OCI-M2 (cell line): Measurements from ENCODE around the gene TNFSF4.

Experiments used
- DNase-seq: peaks from one replicate; lab custom pipeline; 2025; ENCODE audit not compliant: unreplicated experiment; lab: John Stamatoyannopoulos, UW

The TNFSF4 gene

DNA sequence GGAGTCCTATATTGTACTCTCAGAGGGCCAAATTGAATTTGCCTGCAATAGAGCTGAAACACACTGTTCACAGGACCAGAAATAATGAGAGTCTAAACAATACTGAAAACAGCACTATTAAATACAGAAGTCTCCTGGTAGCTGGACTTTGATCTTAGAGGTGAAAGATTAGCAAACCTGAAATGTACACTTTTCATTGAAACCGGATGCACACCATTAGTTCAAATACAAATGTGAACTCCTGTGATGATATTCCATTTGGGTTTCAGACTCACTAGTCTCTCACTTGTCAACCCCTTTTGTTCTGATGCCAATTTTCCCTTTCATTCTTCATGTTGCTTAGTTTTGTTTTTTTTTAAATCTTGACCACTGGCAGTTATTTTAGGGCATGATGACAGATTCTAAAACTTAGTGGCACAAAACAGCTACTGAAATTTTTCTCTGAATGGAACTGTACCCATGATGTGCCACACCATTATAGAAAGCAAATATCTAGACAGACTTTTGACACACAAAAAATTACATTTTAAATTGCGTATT, 5.9 kb upstream of the TNFSF4 start:
- DNase-seq = no peak

DNA sequence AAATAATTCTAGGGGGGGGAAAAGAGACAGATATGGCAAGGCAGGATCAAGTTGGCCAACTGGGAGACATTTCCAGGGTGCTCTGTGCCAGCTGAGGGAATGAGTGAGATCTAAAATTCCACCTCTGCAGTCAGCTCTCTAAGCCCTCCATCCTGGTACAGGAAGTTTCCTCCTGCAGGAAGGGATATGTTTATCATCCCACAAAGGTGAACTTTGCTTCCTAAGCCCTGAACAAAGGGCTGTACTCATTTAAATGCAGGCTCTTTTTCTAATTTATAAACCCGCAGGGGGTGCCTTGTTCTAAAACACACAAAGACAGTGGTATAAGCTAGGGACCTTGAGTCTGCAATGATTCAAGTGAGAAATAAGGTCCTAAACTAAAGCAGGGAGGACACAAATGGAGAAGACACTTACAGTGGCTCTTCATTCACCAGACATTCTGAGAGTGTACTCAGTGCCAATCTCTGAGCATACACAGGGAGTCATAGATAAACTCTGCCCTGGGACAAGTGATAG, 3.6 kb upstream of the TNFSF4 start:
- DNase-seq = no peak

DNA sequence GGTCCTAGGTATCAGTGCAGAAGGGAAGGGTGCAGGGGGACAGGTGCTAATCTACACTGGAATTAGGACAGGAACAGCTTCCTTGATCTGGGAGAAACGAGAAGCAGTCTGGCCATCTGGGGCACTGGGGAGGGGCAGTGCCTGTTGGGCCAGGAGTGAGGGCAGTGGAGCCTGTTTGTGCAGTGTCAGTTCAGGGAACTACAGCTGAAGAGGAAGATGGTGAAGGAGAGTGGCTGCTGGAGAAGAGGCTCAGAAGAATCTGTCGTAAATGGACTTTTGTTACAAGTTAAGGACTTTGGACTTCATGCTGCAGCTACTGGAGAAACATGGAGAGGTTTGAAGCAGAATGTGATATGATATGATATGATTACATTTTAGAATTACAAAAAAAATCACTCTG, 3.2 kb upstream of the TNFSF4 start:
- DNase-seq = no peak

DNA sequence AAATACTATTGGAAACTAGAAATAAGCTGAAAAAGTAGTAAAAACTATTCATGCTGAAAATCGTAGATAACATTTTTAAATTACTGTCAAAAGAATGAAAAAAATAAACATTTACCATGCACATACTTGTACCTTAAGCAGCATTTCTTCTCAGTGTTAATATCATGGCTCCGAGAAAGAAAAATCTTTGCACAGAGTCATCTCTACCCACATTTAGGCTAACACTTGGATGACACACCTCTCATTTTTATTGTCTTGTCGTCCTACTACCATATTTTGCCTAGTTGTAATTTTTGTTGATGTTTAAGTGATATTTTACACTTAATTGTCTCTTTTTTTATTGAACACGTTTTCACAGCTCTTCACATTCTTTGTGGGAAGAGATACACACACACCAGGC, 1.7 kb upstream of the TNFSF4 start:
- no peak for DNase-seq

DNA sequence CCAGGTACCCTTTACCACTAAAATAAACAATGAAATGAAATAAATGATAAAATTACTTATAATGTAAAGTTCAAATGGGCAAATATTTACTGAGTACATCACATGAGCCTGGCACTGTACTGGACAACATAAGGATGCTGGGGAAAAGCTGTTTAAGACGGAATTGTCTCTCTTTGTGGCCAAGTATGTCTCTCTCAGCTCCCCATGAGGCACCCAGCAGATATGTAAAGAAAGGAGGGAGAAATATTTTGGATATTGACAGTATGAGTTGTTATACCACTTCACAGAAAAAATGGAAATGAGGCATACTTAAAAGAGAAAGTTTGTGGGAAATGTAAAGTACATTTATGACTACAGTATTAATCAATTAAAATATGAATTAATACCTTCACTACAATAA, 1.0 kb upstream of the TNFSF4 start:
- DNase-seq = no peak

DNA sequence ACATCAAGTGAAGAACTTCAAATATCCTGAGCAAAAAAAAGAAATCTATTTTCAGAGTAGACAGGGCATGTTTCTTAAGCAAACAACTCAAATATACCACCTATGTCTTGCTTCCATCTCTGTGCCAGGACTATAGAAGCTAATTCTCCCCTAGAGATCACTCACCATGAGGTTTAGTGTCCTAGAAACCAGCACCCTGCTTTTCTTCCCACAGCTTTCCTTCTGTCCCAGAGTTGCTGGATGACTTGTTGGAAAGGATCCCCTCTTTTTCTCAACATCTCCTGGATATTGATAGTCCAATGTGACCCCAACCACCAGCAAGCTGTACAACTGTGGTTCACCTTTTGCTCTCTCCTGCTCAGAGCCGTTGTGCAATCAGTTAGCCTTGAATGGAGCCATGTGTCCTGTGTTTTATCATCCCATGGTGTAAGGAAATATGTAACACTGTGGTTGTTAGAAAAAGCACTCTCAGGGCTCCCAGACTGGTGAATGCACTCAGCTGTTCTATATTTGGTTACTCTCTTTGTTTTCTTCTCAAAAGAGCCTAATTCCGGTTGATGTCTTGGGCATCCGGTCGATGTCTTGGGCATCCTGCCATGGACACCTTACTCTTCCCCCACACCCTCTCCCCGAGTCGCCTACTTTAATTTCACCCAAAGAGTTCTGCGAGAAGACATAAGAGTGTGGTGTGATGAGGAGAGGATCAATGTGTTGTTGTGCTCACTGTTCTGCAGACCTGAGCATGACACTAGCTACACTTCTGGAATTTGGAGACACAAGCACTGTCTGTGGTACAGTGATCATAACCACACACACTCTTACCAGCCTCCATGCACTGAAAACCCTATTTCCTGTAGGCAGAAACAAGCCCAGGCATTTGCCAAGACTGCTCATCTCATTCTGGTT, 1.7 kb downstream of the TNFSF4 start:
- DNase-seq = no peak

DNA sequence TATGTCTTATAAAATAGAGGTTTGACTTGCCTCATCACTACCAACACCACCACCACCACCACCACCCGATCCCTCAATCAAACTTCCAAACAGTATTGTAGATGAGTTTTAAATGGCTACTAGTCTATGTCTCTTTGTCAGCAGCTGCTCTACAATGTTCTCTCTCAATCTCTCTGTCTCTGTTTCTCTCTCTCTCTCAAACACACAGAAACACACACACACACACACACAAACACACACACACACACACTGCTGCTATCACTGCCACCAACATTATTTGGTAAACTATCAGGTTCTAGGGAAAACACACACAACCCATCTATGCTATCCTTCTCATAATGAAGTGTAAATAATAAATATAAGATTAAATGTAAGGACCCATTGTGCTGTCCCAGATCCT, 2.4 kb downstream of the TNFSF4 start:
- DNase-seq = no peak

DNA sequence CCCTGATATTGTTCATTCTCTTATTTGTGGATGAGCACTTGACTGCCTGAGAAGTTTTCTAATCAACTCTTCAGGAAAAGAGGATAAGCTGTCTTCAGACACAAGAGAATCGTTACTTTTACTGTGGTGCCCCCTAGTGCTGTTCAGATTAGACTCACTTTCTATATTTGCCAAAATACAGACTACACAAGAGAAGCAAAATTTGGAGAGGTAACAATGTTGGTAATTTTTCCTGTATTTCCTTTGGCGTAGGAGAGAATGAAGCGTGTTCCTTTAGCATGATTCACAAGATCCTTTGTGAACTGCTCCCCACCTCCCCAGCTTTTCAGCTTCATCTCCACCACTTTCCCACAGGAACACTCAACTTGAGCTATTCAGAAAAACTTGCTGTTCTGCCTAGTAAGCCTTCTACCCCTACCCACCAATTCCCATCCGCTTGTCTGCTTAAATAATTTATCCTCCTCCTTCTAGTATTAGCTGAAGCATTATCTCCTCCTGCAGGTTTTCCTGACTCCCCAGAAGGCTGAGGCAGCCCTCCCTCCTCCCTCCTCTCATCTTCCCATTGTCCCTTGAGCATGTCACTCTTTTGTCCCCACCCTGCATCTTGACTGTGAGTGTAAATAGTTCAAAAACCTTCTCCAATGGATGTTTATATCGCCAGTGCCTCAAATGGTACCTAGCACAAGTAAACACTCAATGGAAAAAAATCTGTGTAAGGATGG, 4.5 kb downstream of the TNFSF4 start:
- DNase-seq = peak; percentile 1

DNA sequence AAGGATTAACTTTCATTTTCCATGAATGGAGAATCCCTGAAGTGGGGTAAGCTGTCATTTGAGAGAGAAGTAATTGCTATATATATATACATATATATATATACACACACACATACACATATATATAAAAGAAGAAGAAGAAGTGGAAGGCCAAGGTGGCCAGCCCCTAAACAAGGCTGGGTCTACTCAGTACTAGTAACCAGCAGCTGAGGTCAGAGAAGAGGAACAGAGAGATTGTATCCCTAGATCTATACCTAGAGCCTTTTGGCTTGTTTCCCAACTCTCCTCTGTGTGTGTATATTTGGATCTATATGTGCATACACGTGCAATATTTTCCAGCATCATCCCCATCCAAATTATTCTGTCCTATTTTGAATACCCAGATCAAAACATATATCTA, 5.2 kb downstream of the TNFSF4 start:
- no peak for DNase-seq

DNA sequence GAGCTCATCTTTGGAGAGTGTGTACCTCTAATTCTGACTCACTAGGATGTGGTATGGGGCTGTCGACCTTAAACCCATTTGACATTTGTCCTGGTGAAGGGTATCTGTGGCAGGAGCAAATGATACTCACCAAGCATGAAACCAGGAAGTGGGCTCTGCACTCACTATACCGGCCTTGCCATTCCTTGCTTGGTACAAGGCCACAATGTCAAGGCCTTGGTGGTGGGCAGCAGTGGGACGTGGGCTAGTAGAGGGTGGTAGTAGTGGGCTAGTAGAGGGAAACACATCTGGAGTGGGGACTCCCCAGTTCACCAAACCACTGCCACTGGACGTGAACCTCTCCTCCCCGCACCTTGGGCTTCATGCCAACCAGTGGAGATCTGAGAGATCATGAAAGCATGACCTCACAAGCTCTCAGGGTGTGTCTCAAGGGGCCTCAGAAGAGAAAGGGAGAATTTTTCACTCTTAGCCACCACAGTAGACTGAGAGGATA, 11.5 kb downstream of the TNFSF4 start:
- no peak for DNase-seq

DNA sequence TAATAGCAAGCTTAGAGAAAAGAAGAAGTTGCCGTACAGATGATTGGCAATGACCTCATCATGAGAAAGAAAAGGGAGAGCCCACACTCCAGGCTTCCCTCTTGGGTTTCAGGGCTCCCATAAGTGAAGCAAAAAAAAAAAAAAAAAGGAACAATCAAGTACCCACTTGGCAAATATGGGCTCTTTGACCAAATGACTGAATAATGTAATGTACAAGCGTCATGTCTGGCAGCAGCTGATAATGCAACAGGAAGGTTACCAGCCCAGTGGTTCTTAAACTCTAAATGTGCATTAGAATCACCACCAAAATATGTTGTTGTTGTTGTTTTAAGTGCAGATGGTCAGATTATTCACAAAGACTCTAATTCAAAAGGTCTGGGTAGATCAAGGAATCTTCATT, 13.5 kb downstream of the TNFSF4 start:
- no peak for DNase-seq

DNA sequence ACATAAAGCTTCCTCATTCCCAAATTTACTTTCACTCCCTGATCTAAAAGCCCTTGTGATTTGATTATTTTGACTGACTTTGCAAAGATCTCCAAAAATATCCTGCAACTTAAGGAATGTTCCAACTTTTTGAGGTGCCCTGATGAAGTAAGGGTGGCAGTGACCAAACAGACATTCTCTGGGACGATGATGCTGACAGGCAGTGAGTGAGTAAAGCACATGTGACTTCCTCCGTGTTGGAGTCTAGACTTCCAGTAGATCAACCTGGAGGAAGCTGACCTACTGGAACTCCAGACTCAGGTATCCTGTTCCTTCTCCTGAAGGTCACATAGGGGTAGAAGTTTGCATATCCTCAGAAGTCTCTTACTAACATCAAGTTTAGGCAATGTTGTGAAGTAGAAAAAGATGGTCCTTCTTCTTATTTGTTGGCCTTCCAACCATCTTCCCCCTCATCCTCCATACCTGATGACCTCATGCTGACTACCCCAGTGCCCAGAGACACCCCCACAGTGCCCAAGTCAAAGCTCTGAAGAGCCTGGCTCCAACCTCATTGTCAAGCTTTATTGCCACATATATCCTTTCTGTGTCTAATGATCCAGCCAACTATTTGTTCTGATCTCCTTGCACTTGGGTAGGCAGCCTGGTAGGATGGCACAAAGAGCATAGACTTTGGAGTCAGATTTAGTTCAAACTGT, 16.0 kb downstream of the TNFSF4 start:
- no peak for DNase-seq

DNA sequence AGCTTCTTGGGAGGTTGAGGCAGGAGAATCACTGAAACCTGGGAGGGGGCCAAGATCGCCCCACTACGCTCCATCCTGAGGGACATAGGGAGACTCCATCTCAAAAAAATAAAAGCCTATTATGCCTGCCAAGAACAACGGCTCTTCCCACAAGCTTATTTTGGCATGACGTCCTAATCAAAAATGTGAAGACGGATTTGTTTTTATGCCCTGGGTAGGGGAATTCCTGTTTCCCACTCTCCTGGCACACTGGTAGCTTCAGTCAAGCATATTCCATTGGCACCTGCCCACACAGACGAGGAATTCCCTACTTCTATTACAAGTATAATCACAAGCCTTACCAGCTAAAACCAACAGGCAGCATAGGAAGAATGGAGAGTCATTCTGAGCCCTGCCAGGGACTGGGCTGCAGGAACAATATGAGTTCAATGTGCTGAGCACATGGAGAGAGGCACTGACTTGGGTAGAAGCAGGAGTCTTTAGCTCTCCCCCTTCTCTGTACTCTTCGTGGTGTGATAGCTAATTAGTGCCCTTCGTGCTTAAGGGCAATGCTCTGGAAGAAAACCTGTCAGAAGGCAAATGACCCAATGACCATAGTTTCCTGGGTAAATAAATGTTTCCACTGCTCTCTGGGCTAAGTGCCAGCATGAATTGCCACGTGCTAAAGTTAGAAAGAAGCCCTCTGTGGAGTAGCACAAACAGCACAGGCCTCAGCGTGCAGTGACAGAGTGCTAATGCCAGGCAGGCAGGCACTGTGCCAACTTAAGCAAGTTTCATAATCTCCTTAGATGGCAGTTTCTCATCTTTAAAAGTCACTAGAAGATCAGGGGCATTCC, 16.8 kb downstream of the TNFSF4 start:
- no peak for DNase-seq

DNA sequence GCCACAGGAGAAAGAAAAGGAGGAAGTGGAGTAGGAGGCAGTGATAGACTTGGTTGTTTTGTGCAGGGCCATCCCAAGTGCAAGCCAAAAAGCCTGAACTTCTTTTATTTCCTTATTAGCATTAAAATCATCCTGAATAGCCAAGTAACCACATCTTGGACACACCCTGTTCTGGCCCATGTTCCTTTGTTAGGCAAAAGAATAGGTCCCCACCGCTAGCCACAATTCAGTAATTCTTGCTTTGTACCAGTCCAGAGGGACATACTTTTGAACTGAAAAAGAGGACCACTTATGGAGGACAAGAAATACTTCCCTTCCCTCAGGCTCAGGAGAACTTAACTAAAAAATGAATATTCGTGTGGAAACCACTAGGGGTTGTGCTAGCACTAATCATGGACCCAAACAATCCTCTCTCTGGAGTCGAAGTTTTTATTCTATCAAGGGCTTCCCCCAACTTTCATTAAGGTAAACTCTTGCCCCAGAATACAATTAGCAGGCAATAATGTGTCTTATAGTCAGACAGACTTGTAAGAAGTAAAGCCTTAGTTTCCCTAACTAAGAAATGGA, 19.4 kb downstream of the TNFSF4 start:
- no peak for DNase-seq

DNA sequence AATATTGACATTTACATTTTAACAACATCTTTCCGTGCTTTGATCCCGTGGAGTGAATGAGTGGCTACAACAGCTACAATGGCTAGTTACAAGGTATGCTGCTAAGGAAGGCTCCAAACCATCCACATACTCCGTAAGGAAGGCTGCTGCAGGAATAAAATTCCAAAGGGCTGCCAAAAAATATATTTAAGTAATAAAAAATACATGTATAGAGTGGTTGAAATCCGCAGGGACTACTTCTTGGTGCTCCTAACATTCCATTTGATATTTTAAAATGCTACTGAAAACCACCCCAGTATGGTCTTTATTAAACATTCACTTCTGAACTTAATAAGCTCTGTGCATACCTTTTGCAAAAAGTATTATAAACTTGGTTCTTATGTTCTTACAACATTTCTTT, 25.3 kb downstream of the TNFSF4 start:
- DNase-seq = no peak

DNA sequence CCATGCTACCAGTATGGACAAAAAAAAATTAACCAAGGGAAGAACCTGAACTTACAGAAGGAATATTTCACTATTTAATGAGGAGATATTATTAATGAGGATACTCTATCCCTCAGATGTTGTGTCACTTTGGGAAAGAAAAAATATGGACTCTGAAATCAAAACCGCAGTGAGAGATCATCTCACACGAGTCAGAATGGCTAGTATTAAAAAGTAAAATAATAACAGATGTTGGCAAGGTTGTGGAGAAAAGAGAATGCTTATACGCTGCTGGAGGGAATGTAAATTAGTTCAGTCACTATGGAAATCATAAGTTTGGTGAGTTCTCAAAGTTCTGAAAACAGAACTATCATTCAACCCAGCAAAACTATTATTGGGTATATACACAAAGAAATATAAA, 30.9 kb downstream of the TNFSF4 start:
- no peak for DNase-seq

DNA sequence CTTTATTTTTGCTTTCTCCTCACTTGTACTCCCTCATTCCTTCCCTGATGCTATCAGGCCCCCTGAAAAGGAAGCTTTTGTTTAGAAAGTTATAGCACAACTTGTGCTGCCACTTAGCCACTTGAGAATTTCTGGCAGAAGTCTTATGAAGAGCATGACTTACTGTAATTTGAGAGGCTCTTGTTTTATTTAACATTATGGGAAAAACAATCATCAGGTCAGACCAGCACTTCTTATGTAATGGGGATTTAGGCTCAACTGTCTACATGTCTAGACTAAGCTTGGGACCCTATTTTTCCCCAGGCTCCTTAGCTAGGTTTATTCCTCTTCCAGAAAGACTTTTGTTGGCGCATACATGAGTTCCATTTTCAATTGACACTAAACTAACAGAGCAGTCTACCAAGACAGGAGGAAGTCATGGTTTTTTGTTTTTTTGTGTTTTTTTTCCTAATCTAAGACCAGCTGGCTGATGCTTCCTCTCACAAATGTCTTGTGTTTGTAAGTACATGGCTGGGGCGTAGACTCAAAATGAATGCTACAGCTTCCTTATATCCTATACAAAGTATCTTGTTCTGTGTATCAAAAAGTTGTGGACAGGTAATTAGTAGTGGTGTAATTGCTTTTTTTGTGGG, 31.5 kb downstream of the TNFSF4 start:
- DNase-seq = no peak

DNA sequence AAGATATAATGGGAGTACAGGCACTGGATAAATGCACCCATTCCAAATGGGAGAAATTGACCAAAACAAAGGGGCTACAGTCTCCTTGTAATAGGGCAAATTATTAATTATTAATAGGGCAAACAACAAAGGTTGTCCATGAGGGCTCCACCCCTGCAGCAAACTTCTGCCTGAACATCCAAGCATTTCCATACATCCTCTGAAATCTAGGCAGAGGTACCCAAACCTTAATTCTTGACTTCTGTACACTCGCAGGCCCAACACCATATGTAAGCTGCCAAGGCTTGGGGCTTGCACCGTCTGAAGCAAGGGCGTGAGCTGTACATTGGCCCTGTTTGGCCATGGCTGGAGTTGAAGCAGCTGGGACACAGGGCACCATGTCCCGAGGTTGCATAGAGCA, 33.7 kb downstream of the TNFSF4 start:
- DNase-seq = no peak

DNA sequence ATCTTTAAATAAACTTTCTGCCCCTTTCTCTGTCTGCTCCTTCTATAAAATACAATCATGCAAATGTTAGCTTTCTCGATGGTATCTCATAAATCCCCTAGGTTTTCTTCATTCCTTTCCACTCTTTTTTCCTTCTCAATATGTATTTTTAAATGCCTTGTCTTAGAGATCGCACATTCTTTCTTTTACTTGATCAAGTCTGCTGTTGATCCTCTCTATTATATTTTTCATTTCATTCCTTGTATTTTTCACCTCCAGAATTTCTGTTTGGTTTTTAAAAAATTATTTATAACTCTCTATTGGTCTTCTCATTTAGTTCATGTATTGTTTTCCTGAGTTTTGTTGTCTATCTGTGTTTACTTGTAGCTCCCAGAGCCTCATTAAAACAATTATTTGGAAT, 36.0 kb downstream of the TNFSF4 start:
- DNase-seq = no peak

DNA sequence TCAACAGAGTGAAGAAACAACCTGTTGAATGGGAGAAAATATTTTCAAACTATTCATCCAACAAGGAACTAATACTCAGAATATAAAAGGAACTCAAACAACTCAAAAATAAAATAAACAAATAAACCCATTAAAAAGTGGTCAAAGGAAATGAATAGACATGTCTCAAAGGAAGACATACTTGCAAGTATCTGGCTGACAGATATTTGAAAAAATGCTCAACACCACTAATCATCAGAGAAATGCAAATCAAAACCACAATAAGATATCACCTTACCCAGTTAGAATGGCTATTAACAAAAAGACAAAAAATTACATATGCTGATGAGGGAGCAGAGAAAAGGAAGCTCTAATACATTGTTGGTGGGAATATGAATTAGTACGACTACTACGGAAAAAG, 38.2 kb downstream of the TNFSF4 start:
- no peak for DNase-seq
